DLD1 (cell line): Measurements from ENCODE around the gene SORL1.

Experiments
- in situ Hi-C: cut with HindIII; loops from 2 replicates; pipeline ENCODE4 v1.10.0; 2017; ENCODE audit warnings: low sequenced_read_pairs

The SORL1 gene

GRCh38 chr11:121534131-121535093, 82.3 kb downstream of the SORL1 start:
- in situ Hi-C loops: no loop called here

GRCh38 chr11:121535129-121535796, 83.1 kb downstream of the SORL1 start:
- in situ Hi-C loops: no loop called here

GRCh38 chr11:121536126-121536525, 84.0 kb downstream of the SORL1 start:
- in situ Hi-C loops: no loop called here

- in situ Hi-C loops: no loop called here
These were observed 85.9 kb downstream of the SORL1 start for GRCh38 chr11:121538054-121538453.

GRCh38 chr11:121539000-121539399, 86.9 kb downstream of the SORL1 start:
- in situ Hi-C loops: no loop called here

- in situ Hi-C loops: no loop called here
These were observed 88.5 kb downstream of the SORL1 start for GRCh38 chr11:121540627-121541026.

- in situ Hi-C loops: no loop called here
These were observed 91.8 kb downstream of the SORL1 start for GRCh38 chr11:121543836-121544380.

GRCh38 chr11:121544956-121545355, 92.8 kb downstream of the SORL1 start:
- in situ Hi-C loops: no loop called here

GRCh38 chr11:121547574-121547973, 95.5 kb downstream of the SORL1 start:
- in situ Hi-C loops: no loop called here

GRCh38 chr11:121550247-121551030, 98.3 kb downstream of the SORL1 start:
- in situ Hi-C loops: no loop called here

- in situ Hi-C loops: no loop called here
These were observed 99.3 kb downstream of the SORL1 start for GRCh38 chr11:121551463-121551862.

- in situ Hi-C loops: no loop called here
These were observed 100.0 kb downstream of the SORL1 start for GRCh38 chr11:121552154-121552553.

GRCh38 chr11:121552644-121553043, 100.5 kb downstream of the SORL1 start:
- in situ Hi-C loops: no loop called here

GRCh38 chr11:121553389-121553788, 101.3 kb downstream of the SORL1 start:
- in situ Hi-C loops: no loop called here

GRCh38 chr11:121553806-121554205, 101.7 kb downstream of the SORL1 start:
- in situ Hi-C loops: no loop called here

- in situ Hi-C loops: no loop called here
These were observed 102.4 kb downstream of the SORL1 start for GRCh38 chr11:121554552-121554951.

- in situ Hi-C loops: no loop called here
These were observed 103.0 kb downstream of the SORL1 start for GRCh38 chr11:121555121-121555520.

- in situ Hi-C loops: no loop called here
These were observed 104.8 kb downstream of the SORL1 start for GRCh38 chr11:121556937-121557336.

- in situ Hi-C loops: no loop called here
These were observed 105.2 kb downstream of the SORL1 start for GRCh38 chr11:121557348-121557747.

- in situ Hi-C loops: loop anchor here (5.0 kb wide), 1 partner anchor 72 kb away; no protein-coding TSS in a partner anchor
These were observed 107.6 kb downstream of the SORL1 start for GRCh38 chr11:121559606-121560200.
